ENCODE data around the gene RPP25.
"Not testable (repeated sequence)": the region's sequence is repeated elsewhere in the genome, so short reads cannot be mapped to it uniquely, and the experiment has no call there.

Gene RPP25

DNA sequence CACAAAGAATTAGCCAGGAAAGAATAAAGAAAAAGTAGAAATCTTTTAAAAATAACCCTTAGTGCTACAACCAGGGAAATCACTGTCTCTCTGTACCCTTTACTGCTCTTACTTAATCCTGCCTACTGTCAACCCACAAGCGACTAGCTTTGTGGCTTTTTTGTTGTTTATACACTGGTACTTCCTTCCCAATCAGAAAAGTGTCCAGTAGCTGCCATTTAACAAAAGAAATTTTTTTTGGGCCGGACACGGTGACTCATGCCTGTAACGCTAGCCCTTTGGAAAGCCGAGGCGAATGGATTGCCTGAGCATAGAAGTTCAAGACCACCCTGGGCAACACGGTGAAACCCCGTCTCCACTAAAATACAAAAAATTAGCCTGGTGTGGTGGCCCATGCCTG, 36.1 kb downstream of the RPP25 start:
- DNase-seq (ENCODE audit: low read depth in 3 of 3), result no peak

DNA sequence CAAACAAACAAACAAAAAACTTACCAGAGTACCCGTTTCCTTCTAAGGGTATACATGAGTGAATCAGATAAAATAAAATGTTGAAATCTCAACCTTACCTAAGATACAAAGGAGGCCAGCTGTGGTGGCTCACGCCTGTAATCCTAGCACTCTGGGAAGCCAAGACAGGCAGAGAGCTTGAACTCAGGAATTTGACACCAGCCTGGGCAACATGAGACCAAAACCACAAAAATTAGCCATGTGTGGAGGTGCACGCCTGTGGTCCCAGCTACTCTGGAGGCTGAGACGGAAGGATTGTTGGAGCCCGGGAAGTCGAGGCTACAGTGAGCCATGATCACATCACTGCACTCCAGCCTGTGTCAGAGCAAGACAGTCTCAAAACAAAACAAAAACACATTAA, 38.9 kb downstream of the RPP25 start:
- DNase-seq (ENCODE audit: low read depth in 3 of 3), result no peak

DNA sequence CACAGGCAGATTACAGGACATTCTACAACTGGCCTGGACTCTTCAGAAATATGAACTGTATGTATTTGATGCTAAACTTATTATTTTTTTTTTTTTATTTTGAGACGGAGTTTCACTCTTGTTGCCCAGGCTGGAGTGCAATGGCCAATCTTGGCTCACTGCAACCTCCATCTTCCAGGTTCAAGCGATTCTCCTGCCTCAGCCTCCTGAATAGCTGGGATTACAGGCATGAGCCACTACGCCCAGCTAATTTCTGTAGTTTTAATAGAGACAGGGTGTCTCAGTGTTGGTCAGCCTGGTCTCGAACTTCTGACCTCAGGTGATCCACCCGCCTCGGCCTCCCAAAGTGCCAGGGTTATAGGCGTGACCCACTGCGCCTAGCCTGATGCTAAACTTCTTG, 42.8 kb downstream of the RPP25 start:
- DNase-seq (ENCODE audit: low read depth in 3 of 3), result not testable (repeated sequence)

DNA sequence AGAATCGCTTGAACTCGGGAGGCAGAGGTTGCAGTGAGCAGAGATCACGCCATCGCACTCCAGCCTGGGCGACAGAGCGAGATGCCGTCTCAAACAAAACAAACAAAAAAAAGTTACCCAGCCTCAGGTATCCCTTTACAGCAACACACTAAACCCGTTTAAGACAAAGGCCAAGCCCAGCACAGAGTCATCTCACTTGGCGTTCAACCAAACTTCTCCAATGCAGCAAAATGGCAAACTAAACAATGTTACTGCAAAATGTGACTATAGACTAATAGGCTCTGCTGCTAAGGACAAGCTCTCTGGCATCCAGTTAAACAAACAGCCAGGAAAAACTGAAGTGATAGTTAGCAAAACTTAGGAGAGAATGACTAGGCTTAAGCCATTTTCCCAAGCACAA, 43.5 kb downstream of the RPP25 start:
- DNase-seq (ENCODE audit: low read depth in 3 of 3), result no peak

DNA sequence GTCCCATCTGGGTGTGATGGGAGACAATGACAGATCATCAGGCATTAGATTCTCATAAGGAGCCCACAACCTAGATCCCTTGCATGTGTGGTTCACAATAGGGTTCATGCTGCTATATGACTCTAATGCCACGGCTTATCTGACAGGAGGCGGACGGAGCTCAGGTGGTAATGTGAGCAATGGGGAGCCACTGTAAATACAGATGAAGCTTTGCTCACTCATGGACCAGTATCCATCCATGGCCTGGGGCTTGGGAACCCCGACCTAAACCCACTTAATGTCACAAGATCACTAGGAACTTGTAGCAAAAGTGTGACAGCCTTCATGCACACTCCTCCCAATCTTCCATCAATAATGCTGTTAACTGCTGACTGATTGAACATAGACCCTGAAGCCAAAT, 47.9 kb downstream of the RPP25 start:
- no peak for DNase-seq (ENCODE audit: low read depth in 3 of 3)

DNA sequence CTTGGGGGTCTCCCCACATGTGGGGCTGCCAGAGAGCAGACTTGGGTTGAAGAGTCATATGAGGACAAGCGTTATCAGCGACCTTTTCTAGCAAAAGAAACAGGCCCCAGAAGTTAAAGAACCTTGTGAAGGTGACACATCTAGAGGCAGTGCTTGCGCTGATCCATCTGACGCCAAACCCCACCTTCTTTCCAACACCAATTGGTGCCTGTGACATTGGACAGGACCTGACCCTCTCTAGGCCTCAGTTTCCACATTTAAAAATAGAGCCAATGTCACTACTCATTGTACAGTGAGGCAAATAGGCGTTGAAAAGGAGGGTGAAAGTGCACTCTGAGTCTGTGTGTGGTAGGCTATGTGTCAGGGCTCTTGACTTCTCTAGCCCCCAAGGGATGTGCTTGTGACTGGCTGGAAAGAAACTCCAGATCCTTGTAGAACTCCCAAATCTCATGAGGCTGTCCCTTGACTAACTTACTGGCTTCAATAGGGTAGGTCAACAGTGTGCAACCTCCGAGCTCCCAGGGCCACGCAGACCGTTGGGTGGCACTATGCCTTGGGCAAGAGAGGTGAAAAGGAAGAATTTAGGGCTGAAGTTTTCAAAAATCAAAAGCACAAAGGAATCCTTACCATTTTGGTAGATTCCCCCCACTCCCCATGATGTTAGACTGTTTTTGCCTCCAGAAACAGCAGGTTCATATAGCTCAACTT, 49.3 kb downstream of the RPP25 start:
- no peak for DNase-seq (ENCODE audit: low read depth in 3 of 3)

DNA sequence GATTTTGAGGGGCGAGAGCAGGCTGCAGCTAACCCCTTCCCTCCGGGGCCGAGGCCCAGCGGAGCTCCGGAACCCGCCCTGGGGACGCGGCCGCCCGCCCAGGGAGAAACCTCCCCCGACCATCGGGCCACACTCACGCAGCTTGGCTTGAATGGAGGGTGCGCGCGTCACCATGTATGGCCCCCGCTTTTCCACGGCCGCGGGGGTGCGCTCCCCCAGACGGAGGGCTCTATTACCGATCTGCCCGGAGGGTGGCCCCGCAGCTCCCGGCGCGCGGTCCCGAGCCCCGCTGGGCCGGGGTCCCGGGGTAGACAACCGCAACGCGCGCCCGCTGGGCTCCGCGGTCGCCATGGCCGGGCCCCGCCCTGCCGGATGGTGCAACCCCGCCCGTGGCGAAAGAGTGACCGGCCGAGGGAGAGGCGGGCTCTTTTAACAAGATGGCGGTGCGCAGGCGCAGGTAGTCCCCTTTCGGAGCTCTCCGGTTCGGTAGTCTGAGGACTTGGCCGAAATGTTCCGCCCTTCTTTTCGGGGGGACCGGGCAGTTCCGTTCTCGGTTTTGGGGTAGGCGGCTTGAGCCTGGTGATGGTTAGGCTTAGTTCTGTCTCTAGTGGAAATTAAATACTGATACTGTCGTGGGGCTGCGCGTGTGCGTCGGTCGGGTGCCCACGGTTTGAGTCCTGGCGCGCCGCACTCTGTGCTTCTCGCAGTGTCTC, 50.0 kb downstream of the RPP25 start, which contains the start of gene FAM219B:
Gene FAM219B, minus strand, starts transcription at position 402 of the 713 bp plus-strand sequence. Its CDS starts 51 bp downstream, at position 351.
- DNase-seq (ENCODE audit: low read depth in 3 of 3), result peak; percentile 52 to 65 (median 56)

DNA sequence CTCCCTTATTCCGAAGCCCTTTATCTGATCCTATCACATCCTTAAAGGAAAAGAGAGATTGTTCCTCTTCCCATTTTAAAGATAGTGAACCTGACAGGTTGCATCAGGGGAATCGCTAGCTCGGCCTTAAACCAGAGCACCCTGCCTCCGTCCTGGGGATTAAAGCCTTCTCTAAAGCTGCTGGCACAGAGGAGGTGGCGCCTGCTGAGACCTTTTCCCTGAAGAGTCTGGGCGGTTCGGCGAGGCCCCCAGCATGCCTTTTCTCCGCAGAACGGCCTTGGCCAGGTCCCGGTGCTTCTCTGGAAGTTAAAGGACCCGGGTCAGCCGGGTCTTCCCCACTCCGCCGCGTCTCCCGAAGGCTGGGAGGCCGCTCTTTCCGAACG, 50.5 kb downstream of the RPP25 start:
- peak in 1 of 3 experiments; percentile 28 for DNase-seq (ENCODE audit: low read depth in 3 of 3)

All from stimulated activated CD4-positive, alpha-beta T cell treated with anti-CD3 and anti-CD28 coated beads, TNF-alpha, amount 100 ng/mL, for 4 hours (primary cell).